Measurements from ENCODE around the gene PARP1.

The PARP1 gene

DNA sequence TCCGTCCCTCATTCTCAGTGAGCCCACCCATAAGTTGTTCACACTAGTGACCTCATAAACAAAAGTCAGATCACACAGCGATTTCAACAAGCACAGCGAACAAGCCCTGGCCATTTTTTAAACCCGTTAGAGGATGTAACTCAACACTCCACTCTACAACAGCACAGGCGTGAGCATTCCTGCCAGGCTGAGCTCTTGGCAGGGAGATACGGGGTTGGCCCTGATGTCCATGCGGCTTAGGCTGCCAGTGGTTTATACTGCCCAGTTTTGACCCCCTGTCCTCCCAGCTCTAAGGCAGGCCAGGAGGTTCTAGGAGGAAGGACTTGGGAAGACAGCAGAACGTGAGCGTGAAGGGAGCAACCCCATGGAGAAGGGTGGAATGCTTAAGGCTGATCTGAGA lies 35.0 kb downstream of the PARP1 start:
- no peak for DNase-seq

DNA sequence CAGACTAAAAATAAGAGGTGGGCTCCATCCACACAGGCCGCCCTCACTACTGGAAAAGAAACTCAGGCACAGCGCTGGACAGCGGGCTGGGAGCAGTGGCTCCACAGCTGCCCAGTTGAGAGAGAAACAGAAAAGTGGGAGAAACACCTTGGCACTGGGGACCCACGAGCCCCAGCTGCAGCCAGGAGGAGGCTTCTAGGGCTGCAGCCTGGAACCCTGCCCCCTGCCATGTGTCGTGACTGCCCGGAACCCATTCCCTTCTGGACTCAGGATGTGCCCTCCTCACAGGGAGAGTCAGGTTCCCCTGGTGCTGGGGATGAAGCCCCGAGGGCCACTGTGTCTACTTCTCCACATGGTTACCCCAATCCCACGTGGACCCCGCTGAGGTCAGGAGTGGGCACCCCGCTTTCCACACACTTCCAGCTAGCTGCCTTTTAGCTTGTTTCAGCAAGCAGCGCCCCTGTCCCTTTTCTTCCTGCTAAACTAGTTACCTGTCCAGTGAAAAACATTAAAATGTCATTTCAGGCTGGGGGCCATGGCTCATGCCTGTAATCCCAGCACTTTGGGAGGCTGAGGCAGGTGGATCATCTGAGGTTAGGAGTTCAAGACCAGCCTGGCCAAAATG lies 35.9 kb downstream of the PARP1 start:
- DNase-seq: no peak

DNA sequence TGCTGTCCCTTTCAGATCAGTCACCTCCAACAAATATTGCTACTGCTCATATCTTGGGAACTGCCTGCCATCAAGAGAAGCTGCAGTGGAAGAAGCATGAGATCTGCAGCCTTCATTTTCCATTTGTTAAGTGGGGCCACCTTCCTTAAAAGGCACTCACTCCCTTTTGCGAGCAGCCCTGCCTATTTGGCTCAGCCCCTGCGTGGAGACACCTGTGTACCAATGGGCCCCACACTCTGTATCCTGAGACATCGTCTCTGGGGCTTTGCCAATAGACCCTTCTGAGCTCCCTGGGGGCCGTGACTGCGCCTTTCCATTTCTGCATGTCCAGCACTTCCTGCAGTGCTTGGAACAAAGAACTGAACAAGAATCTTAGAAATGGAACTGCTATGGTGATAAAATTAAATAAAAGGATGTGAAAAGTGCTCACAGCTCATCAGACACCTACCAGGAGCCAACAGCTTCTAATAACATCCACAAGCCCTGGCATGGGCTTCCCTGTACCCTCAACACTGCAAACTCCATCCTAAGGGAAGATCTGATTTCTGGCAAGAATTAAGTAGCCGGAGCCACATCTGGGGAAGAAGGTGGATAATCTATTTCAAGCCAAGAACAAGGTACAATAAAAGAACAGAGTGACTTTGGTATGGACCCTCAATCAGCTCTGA lies 36.7 kb downstream of the PARP1 start:
- no peak for DNase-seq

DNA sequence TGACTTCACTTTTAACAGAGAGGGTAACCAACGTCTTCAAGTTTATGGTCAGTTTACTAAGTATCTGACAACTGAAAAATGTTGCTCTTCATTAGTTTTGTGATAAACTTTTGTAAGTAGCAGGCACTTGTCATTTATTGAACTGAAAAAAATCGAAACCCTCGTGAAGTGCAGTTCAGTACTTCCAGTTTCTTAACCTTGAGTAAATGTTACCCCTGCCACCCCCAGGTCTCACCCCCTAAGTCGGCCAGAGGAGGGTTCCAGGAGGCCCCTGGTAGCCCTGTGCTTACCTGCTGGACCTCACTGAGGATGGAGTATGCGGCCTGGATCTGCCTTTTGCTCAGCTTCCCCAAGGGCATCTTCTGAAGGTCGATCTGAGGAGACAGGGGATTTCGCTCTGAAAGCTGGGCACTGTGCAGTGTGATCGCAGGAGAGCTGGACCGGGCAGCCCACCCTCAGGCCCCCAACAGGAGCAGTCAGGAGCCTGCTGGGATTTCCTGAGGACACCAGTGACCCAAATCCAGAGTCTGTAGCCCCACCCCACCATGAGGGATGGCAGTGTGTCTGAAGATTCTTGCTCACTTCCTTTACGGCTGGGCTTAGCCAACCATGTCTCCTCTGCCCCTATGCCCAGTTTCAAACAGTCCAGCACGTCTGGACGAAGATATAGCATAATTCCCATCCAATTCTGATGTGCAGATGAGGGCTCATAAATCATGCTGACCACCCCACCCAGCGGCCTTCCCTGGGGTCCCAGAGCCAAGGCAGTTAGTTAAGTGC lies 37.6 kb downstream of the PARP1 start:
- no peak for DNase-seq

DNA sequence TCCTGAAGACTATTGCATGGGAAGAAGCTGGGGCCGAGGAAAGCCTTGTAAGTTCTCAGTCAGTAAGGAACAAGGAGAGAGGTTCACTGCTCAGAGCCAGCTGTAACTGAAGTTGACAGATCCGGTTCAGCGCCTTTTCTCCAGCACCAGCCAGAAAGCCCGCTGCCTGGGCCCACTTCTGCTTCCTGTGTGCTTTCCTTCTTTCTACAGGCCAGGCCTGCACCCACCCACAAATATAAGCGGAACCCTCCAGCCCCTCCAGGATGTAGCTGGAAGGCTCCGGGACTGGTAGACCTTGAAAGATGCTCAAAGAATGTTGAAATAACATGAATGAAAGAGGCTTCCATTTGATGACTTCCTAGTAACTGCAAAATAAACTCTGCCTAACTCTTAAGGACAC lies 38.8 kb downstream of the PARP1 start:
- DNase-seq: no peak

DNA sequence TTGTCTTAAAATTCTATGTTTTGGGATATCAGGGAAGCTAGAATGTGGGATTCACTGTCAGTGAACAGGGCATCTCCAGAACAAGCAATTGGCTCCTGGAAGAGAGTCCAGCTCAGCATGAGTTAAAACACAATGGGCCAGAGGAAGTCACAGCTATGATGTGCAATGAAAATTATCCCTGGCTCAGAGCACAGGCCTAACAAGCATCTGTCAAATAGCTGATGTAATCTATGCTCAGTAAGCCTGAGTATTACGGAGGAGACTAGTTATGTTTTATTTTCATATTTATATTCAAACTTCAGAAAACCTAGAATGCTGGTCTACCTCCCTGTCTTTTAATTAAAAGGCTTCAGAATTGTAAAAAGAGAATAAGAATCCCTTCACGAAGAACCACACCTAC lies 41.6 kb downstream of the PARP1 start:
- no peak for DNase-seq

DNA sequence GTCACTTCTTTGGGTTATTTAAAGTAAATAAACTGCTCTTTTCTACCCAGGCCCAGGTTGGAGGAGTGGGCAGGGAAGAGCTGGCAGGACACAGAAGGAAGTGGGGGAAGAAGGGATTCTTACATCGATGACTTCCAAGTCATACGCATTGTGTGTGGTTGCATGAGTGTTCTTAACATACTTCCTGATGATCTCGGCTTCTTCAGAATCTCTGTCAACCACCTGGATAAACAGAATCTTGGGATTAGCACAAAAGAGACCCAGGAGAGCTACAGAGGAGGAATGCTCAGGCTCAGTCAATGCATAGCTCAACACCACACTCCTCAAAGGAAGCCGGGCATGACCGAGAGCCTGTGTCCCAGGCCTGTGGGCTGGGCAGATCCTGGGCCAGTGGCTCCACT lies 42.1 kb downstream of the PARP1 start:
- no peak for DNase-seq

DNA sequence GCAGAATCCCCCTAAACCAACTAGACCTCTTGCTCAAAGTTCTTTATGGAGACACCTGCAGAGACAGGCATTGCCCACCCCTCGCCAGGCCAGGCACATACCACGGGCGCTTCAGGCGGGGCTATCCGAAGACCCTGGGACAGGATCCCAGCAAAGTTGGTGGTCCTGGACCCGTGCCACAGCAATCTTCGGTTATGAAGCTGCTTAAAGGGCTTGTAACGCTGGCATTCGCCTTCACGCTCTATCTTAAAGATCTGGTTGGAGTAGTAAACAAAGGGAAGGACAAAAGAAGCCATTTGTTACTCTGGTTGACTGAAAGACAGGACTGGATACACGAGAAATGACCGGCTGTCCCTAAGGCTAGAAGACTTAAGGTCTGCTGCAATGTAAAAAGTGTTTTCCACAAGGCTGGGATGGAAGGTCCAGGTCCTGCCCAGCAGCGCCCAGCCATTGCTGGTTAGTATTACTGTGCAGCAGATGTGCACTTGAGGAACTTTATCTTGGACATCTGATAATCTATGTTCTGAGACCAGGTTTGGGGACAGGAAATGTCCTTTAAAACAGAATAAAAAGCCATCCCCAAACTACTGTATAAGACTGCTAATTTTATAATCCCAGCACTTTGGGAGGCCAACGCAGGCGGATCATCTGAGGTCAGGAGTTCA lies 42.9 kb downstream of the PARP1 start:
- no peak for DNase-seq

DNA sequence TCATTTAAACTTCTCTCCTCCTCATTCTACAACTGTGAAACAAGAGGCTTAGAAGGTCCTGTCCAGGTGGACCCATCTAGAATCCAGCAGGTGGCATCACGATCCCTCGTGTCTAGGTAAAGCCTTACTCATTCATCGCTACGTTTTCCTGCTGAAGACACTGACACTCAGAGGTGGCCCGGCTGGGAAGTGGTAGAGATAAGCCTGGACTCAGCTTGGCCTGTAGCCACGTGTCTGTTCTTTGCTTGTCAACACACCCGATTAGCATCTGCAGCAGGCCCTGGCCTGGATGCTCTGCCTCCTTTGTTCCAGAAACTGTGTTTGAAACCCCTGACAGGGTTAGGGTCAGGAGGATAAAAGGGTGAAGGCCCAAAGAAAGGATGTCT lies 43.4 kb downstream of the PARP1 start:
- DNase-seq: no peak

DNA sequence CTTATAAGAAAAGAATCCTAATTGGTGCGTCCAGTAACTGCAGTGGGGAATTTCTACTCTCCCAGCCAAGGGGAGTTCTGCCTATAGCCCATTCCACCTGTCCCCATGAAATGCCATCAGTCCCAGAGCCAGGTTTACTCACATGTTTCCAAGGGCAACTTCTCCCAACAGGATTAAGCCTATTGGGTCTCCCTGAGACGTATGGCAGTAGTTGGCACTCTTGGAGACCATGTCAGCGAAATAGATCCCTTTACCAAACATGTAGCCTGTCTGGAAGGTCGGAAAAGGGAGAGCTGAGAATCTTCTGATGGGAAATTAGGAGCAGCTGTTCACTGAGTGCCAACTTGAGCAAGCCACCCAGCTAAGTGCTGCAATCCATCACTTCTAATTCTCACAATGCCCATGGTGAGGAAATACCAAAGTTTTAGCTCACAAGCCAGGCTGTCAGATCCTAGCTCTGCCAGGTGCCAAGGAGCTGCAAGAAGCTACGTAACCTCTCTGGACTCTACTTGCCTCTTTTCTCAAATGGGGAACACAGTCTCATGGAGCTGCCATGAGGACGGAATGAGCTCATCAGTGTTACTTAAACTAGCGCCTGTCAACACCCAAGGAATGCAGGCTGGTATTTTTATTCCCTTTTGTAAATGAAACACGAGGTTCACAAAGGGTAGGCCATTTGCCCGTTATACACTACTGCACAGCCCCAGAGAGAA lies 43.9 kb downstream of the PARP1 start:
- DNase-seq: no peak

DNA sequence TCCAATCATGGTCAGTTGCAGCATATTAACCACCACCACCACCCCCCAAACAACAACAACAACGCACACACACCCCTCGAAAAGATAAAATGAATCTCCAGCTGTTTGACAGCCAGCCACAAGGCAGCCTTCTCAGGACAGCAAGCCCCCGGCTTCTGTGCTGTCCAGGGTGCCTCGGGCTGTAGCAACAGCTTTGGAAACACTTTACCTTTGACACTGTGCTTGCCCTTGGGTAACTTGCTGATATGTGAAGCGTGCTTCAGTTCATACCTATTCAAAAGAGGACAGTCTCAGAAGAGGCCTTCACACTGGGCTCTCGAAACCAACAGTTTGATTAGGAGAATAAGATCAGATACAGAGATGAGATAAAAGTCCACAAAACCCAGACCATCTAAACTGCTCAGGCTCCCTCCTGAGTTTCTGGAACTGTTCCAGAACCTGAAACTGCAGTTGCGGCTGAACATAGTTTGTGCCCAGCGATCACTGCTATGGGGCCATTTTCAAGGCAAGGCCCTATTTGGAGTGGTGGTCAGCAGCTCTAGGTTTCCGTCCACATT lies 44.9 kb downstream of the PARP1 start:
- DNase-seq: no peak

DNA sequence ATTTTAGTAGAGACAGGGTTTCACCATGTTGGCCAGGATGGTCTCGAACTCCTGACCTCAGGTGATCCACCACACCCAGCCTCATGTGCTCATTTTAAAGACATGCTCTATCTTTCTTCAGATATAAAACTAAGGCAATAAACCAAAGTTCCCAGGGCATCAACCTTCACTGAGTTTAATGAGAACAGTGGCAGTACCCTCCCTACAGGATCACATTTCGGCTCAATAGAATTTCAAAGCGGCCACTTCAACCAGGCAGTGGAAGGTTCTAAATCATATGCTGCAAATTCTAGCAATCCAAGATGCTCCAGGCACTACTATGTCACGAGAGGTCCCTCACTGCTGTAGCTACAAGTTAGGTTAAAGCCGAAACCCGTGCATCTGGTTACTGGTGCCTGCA lies 45.5 kb downstream of the PARP1 start:
- no peak for DNase-seq

DNA sequence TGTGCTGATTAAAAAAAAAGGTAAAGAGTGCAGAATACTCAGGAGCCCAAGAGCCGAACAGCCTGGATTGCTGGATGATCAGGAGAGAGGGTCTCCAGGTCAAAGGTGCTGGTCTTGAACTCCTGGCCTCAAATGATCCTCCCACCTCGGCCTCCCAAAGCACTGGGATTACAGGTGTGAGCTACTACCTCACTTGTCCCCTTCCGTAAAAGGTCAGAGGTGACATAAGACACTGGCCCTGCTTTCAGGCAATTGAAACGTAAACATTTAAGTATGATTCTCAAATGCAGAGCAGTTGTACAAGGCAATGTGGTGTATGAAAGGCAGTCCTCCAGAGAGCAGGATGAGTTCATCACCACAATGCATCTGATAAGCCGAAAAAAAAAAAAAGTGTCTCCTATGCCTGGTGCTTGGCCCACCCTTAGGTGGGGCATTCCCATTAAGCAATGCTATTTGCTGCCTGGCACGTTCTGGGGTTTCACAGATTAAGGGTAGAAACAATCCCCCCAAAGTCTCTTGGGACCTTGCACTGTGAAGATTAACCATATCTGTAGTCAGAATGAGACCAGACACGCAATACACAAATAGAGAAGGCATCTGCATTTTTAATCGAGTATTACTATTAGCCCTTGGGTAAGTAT lies 47.7 kb downstream of the PARP1 start:
- no peak for DNase-seq

DNA sequence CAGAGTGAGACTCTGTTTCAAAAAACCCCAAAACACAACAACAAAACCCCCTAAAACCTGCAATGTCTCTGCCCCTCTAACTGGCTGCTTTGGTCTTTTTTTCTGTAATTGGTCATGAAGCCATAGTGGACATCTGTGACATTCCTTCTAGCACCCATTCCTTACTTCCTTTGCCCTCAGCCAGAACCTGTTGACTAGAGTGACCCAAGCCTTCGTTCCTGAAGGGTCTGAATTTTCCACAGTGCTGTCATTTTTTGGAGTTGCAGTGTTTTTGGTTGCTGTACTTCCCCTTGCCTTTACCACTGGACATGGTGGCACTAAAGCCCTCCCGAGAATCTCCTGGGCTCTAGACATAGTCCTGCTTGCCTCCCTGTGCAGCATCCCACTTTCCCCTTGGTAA lies 50.5 kb downstream of the PARP1 start:
- no peak for DNase-seq

DNA sequence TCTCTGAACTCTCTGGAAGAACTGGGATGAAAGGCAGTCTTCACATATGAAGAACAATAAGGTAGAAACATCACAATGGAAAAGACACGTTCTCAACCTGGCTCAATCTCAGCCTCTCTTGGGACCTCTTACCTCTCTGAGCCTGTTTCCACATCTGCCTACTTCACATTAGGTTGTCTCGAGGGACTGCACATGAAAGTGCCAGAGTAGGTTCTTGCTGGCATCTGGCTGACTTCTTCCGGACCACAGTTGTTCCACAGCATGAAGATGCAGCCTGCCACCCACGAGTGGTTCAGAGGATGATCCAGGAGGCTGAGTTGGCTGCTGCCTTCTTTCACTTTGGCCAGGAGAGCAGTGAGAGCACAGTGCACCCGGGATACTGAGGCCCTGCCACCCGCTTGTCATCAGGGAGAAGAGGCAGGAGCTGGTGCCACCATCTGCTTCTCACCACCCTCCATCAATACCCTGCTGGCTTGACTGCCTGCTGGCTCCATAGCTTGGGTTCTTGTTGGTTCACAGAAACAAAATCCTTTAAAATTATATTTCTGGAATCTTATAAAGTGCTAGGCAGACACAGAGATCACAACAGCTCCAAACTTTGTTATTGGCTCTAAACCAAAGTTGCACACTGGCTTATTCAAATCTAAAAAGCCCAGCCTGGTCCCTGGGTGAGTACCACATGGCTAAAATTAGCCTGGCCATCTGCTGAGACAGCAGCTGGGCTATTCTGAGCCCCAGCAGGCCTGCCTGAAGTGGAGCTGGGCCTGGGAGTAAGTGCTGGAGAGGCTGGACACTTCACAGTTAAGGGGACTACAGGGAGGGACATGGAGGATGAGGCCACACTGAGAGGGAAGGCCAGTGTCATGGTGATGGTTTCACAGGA lies 52.0 kb downstream of the PARP1 start:
- DNase-seq: no peak

DNA sequence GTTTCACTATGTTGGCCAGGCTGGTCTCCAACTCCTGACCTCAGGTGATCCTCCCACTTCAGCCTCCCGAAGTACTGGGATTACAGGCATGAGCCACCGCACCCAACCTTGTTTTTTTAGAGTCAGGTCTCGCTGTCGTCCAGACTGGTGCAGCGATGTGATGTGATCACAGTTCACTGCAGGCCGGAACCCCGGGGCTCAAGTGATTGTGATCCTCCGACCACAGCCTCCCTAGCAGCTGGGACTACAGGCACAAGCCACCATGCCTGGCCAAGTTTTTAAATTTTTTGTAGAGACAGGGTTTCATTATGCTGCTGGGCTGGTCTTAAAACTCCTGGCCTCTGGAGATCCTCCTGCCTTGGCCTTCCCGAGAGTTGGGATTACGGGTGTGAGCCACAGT lies 52.9 kb downstream of the PARP1 start:
- DNase-seq: no peak

DNA sequence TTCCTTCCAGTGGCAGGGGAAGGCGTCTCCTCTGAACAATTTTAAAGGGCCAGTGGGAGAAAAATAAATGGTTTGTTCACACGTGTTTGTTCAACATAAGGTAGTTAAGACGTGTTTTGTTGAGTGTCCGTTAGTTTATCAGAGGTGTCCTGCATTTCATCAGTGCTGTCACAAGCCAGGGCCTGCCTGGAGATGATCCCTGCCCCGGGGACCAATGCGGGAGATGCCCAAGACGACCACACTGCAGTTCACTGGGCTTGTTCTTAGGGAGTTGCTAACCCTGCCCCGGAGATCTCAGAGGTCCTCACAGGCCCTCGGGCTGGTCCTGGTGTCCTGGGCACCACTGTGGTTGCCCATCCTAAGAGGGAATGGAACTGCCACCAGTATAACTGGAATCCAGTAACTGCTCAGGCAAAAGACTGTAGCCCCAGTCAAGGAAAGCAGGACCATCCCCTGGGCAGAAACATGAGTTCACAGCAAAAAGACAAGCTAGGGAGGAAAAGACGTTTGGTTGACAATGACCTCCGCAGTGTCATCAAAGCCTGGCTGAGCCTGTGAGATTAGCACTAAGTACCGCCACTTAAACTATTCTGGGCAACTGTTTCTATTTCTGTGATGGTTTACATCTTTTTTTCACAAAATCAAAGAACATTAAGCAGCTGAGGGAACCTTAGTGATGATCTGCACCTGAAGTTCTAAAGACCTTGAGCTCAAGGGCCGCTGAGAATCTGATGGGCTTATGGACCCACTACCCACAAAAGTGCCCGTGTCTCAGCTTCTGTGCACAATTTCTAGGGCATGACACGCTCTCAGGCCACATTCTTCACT lies 54.0 kb downstream of the PARP1 start:
- DNase-seq: no peak

DNA sequence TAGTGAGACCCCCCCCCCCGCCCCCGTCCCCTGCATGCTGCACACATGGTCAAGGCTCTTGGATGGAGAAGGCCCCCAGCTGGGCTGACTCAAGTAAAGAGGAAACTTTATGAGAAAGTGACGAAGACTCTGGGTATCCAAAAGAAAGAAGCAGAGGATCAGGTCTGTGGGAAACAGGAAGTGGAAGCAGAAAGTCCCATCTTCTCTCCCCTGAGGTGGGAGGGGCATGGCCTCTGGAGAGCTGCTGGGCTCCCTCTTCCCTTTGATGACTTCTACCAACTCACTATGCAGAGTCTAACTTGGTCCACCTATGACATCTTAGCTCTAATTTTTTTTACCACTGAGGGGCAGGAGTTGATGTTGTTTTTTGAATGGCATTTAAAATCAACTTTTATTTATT lies 56.2 kb downstream of the PARP1 start:
- no peak for DNase-seq

DNA sequence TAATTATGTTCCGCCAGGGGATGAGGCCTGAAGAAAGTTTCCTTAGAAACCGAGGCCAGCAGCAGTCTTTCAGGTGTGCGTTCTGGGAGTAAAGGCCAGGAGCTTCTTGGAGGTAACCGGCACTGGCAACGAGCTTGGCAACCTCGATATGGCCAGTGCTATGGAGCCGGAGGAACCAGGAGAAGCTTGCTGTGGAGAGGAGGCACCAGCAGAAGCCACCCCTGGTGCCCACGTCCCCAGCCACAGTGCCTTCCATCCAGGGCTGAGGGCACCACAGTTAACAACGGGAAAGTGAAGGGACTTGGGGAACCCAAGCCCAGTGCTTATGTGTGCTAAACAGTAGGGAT lies 57.4 kb downstream of the PARP1 start:
- no peak for DNase-seq

DNA sequence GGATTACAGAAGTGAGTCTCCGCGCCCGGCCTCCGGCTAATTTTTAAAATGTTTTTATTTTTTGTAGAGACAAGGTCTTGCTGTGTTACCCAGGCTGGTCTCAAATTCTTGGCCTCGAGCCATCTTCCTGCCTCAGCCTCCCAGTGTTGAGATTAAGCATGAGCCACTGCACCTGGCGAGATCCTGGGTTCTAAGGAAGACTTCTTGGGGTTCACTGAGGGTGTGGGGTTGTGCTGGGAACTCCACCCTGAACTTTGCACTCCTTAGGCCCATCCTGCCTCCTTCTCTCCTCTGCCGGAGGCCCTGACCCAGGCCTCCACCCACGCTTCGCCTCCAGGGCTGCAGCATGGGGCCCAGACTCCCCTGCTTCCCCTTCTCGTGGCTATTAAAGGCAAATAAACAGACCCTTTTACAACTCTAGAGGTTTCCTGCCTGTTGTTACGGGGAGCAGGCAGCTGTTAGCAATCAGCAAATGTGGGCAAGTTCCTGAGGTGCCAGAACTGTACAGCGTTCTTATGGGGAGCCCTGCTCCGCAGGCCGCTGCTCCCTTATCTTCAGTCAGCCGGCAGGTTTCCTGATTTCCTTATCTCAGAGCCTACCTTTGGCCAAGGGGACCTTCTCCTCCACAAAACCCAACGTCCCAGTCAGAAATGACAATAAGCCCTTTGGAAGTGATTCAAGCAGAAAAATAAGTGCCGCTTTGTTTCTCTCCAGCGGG lies 57.9 kb downstream of the PARP1 start:
- no peak for DNase-seq
